Measurements from ENCODE around the gene PCDHB13. TPM values are rescaled to one million over a fixed set of nuclear protein-coding genes. Genes with fewer than 3 reads are reported as not detected.

PCDHB13 gene
- under 0.01 TPM in 1 of 2 replicates, not detected in the other for total RNA-seq

GRCh38 chr5:141213656-141214339, at the start of gene PCDHB13:
TSS of gene PCDHB13 (plus strand) at chr5:141213919. CDS start at chr5:141214124, 205 bp downstream.

GRCh38 chr5:141172381-141173204, 41.1 kb upstream of the PCDHB13 start, which contains the start of gene PCDHB7:
TSS of gene PCDHB7 (plus strand) at chr5:141172644. CDS start at chr5:141172836, 192 bp downstream.

GRCh38 chr5:141177577-141178191, 36.0 kb upstream of the PCDHB13 start, which contains the start of gene PCDHB8:
TSS of gene PCDHB8 (plus strand) at chr5:141177790. CDS start at chr5:141178035, 245 bp downstream.

GRCh38 chr5:141182248-141182647, 31.5 kb upstream of the PCDHB13 start, which contains the start of gene PCDHB16:
TSS of gene PCDHB16 (plus strand) at chr5:141182387. CDS start at chr5:141182560, 173 bp downstream.

GRCh38 chr5:141186897-141187512, 26.7 kb upstream of the PCDHB13 start, which contains the start of gene PCDHB9:
TSS of gene PCDHB9 (plus strand) at chr5:141187161. CDS start at chr5:141187319, 158 bp downstream.

GRCh38 chr5:141192110-141192725, 21.5 kb upstream of the PCDHB13 start, which contains the start of gene PCDHB10:
TSS of gene PCDHB10 (plus strand) at chr5:141192353. CDS start at chr5:141192553, 200 bp downstream.

GRCh38 chr5:141199359-141200235, 14.1 kb upstream of the PCDHB13 start, which contains the start of gene PCDHB11:
TSS of gene PCDHB11 (plus strand) at chr5:141199627. CDS start at chr5:141199775, 148 bp downstream.

GRCh38 chr5:141208478-141208877, 5.2 kb upstream of the PCDHB13 start, which contains the start of gene PCDHB12:
TSS of gene PCDHB12 (plus strand) at chr5:141208719. CDS start at chr5:141208908, 189 bp downstream.

GRCh38 chr5:141223112-141223783, 9.5 kb downstream of the PCDHB13 start, which contains the start of gene PCDHB14:
TSS of gene PCDHB14 (plus strand) at chr5:141223343. CDS start at chr5:141223506, 163 bp downstream.

GRCh38 chr5:141245250-141245717, 31.6 kb downstream of the PCDHB13 start, which contains the start of gene PCDHB15:
TSS of gene PCDHB15 (plus strand) at chr5:141245395. CDS start at chr5:141245579, 184 bp downstream.

Other genes with a start within 250 kb of the PCDHB13 start
- not detected in 2 replicates for gene PCDHAC2, start 247.4 kb upstream of the PCDHB13 start, total RNA-seq
- gene PCDHB1, start 162.5 kb upstream of the PCDHB13 start, total RNA-seq: not detected in 2 replicates
- gene PCDHB2, start 119.3 kb upstream of the PCDHB13 start, total RNA-seq: 0.18 and 0.29 TPM in 2 replicates
- gene PCDHB3, start 113.4 kb upstream of the PCDHB13 start, total RNA-seq: 0.89 TPM in 1 of 2 replicates, not detected in the other
- not detected in 2 replicates for gene PCDHB4, start 92.1 kb upstream of the PCDHB13 start, total RNA-seq
- under 0.01 TPM in 1 of 2 replicates, not detected in the other for gene PCDHB5, start 78.7 kb upstream of the PCDHB13 start, total RNA-seq
- gene PCDHB6, start 63.9 kb upstream of the PCDHB13 start, total RNA-seq: not detected in 2 replicates
- gene PCDHB7, start 41.3 kb upstream of the PCDHB13 start, total RNA-seq: under 0.01 and 1.4 TPM in 2 replicates
- gene PCDHB8, start 36.1 kb upstream of the PCDHB13 start, total RNA-seq: not detected in 2 replicates
- gene PCDHB16, start 31.5 kb upstream of the PCDHB13 start, total RNA-seq: under 0.01 TPM in 2 replicates
- gene PCDHB9, start 26.8 kb upstream of the PCDHB13 start, total RNA-seq: 0.18 TPM in 1 of 2 replicates, not detected in the other
- gene PCDHB10, start 21.6 kb upstream of the PCDHB13 start, total RNA-seq: 0.58 TPM in 1 of 2 replicates, not detected in the other
- gene PCDHB11, start 14.3 kb upstream of the PCDHB13 start, total RNA-seq: not detected in 2 replicates
- gene PCDHB12, start 5.2 kb upstream of the PCDHB13 start, total RNA-seq: not detected in 2 replicates
- under 0.01 and 1.7 TPM in 2 replicates for gene PCDHB14, start 9.4 kb downstream of the PCDHB13 start, total RNA-seq
- 0.35 TPM in 1 of 2 replicates, not detected in the other for gene PCDHB15, start 31.5 kb downstream of the PCDHB13 start, total RNA-seq
- gene SLC25A2, start 90.1 kb downstream of the PCDHB13 start, total RNA-seq: under 0.01 TPM in 1 of 2 replicates, not detected in the other
- 45.8 and 59.5 TPM in 2 replicates for gene TAF7, start 106.9 kb downstream of the PCDHB13 start, total RNA-seq
- 0.29 TPM in 1 of 2 replicates, not detected in the other for gene PCDHGA1, start 116.6 kb downstream of the PCDHB13 start, total RNA-seq
- gene PCDHGA2, start 124.8 kb downstream of the PCDHB13 start, total RNA-seq: 0.53 and 1.4 TPM in 2 replicates
- 0.18 TPM in 1 of 2 replicates, not detected in the other for gene PCDHGA3, start 129.9 kb downstream of the PCDHB13 start, total RNA-seq
- gene PCDHGB1, start 136.2 kb downstream of the PCDHB13 start, total RNA-seq: 0.35 TPM in 1 of 2 replicates, not detected in the other
- 0.58 and 2.1 TPM in 2 replicates for gene PCDHGA4, start 141.1 kb downstream of the PCDHB13 start, total RNA-seq
- gene PCDHGB2, start 146.1 kb downstream of the PCDHB13 start, total RNA-seq: 0.53 and 0.86 TPM in 2 replicates
- 0.29 and 0.89 TPM in 2 replicates for gene PCDHGA5, start 150.2 kb downstream of the PCDHB13 start, total RNA-seq
- gene PCDHGB3, start 156.3 kb downstream of the PCDHB13 start, total RNA-seq: 0.58 and 0.71 TPM in 2 replicates
- 0.86 and 1.4 TPM in 2 replicates for gene PCDHGA6, start 160.0 kb downstream of the PCDHB13 start, total RNA-seq
- gene PCDHGA7, start 168.8 kb downstream of the PCDHB13 start, total RNA-seq: 0.89 and 2.0 TPM in 2 replicates
- gene PCDHGB4, start 173.8 kb downstream of the PCDHB13 start, total RNA-seq: 3.9 and 4.6 TPM in 2 replicates
- gene PCDHGA8, start 178.7 kb downstream of the PCDHB13 start, total RNA-seq: 0.71 and 0.86 TPM in 2 replicates
- gene PCDHGB5, start 184.0 kb downstream of the PCDHB13 start, total RNA-seq: 6.7 and 7.2 TPM in 2 replicates
- gene PCDHGA9, start 188.9 kb downstream of the PCDHB13 start, total RNA-seq: 0.86 and 1.9 TPM in 2 replicates
- gene PCDHGB6, start 194.1 kb downstream of the PCDHB13 start, total RNA-seq: 0.29 and 0.89 TPM in 2 replicates
- 4.3 and 4.6 TPM in 2 replicates for gene PCDHGA10, start 199.1 kb downstream of the PCDHB13 start, total RNA-seq
- 4.3 and 6.0 TPM in 2 replicates for gene PCDHGB7, start 203.8 kb downstream of the PCDHB13 start, total RNA-seq
- gene PCDHGA11, start 207.1 kb downstream of the PCDHB13 start, total RNA-seq: 5.3 and 8.4 TPM in 2 replicates
- 14.9 and 15.6 TPM in 2 replicates for gene PCDHGA12, start 216.6 kb downstream of the PCDHB13 start, total RNA-seq